SJCRH30 (cell line): Measurements from ENCODE around the gene GNG2. TPM values are rescaled to one million over a fixed set of nuclear protein-coding genes. Genes with fewer than 3 reads are reported as not detected.

Experiments used
- DNase-seq, 2 experiments: peaks; one replicate each; pipeline ENCODE4 v3.0.0-alpha.2; 2015 to 2020
- H3K27ac ChIP-seq: fragments of 250-450 bp; sonication (Bioruptor Pico); 2 replicates; pipeline ENCODE4 v1.5.1; 2020; ENCODE audit warnings: mild to moderate bottlenecking, moderate library complexity
- H3K27me3 ChIP-seq: fragments of 250-450 bp; sonication (Bioruptor Pico); 2 replicates; pipeline ENCODE4 v1.5.1; 2020; ENCODE audit warnings: mild to moderate bottlenecking, moderate library complexity
- H3K36me3 ChIP-seq: fragments of 250-450 bp; sonication (Bioruptor Pico); 2 replicates; pipeline ENCODE4 v1.5.1; 2020; ENCODE audit warnings: mild to moderate bottlenecking, moderate library complexity
- H3K4me1 ChIP-seq: fragments of 250-450 bp; sonication (Bioruptor Pico); 2 replicates; pipeline ENCODE4 v1.5.1; 2020; ENCODE audit warnings: mild to moderate bottlenecking, moderate library complexity
- H3K4me3 ChIP-seq: fragments of 250-450 bp; sonication (Bioruptor Pico); 2 replicates; pipeline ENCODE4 v1.5.1; 2020; ENCODE audit warnings: mild to moderate bottlenecking, moderate library complexity
- H3K9me3 ChIP-seq: fragments of 250-450 bp; sonication (Bioruptor Pico); replicated peaks from 2 replicates; pipeline ENCODE4 v1.5.1; 2020; ENCODE audit warnings: mild to moderate bottlenecking, moderate library complexity
- total RNA-seq: library from RNA; depleted of rRNA; stranded (reverse); fragments of >200 nt; shearing (Covaris generic); gene quantifications from 2 replicates; pipeline ENCODE4 v1.2.3, GENCODE V29; 2014

The GNG2 gene
- total RNA-seq, 1 experiment from 2014 or later = 0.43 TPM

GRCh38 chr14:51868405-51868804, 8.0 kb downstream of the GNG2 start:
- Histone ChIP-seq H3K4me3 (no peak overlapping the region), H3K27ac (no peak overlapping the region), H3K9me3 (no peaks in the 10 kb centered on the region), H3K27me3 (no peaks in the 10 kb centered on the region), H3K36me3 (no peaks in the 10 kb centered on the region), H3K4me1 (no peaks in the 10 kb centered on the region)
- DNase-seq = no peak

- DNase-seq = no peak
- Histone ChIP-seq H3K27me3 (no peaks in the 10 kb centered on the region), H3K9me3 (no peaks in the 10 kb centered on the region), H3K27ac (no peak overlapping the region), H3K4me1 (no peaks in the 10 kb centered on the region), H3K36me3 (no peaks in the 10 kb centered on the region), H3K4me3 (no peak overlapping the region)
Observed at GRCh38 chr14:51869411-51870100, 9.1 kb downstream of the GNG2 start.

DNA sequence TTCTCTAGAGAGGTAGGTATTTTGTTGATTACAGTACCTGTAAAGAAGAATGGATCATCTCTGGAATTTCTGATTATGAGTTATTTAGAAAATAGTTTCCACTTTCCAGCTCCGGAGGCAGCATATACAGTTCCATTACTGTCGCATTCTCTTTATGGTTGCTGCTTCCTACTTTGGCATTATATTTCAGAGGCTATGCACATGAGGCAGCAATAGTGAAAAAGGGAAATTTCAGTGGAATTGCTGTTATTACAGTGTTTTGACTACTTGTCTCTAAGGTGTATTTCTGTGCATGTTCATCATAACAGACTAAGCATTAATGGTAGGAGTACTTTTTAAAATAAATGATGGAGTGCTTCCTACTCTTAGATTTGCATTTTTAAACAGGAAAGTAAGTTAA, 10.2 kb downstream of the GNG2 start:
- H3K27ac ChIP-seq = no peak overlapping the region
- H3K4me1 ChIP-seq = no peaks in the 10 kb centered on the region
- H3K36me3 ChIP-seq = no peaks in the 10 kb centered on the region
- H3K9me3 ChIP-seq = no peaks in the 10 kb centered on the region
- DNase-seq = no peak
- H3K27me3 ChIP-seq = no peaks in the 10 kb centered on the region
- no peak overlapping the region for H3K4me3 ChIP-seq

GRCh38 chr14:51871846-51872245, 11.4 kb downstream of the GNG2 start:
- H3K27me3 ChIP-seq = no peaks in the 10 kb centered on the region
- DNase-seq = no peak
- no peaks in the 10 kb centered on the region for H3K4me1 ChIP-seq
- no peaks in the 10 kb centered on the region for H3K36me3 ChIP-seq
- H3K9me3 ChIP-seq = no peaks in the 10 kb centered on the region
- H3K27ac ChIP-seq = no peak overlapping the region
- H3K4me3 ChIP-seq = no peak overlapping the region

DNA sequence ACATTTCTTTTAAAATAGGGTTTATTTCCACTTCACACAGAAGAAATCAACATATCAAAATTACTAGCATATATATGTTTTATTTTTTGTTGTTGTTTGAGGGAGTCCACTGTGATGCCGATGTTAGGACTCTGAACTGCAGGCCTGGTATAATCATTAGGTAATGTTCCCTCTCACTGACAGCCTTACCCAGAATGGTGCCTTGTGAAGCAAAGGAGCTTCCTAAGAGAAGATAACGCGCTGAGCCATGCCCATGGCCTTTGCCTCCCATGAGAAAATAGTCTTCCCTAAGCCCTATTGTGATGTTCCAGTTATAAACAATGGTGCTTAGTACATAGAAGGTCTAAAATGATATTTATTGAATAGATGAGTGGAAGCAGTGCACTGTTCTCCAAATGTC, 12.0 kb downstream of the GNG2 start:
- Histone ChIP-seq H3K9me3 (no peaks in the 10 kb centered on the region), H3K27me3 (no peaks in the 10 kb centered on the region), H3K27ac (no peak overlapping the region), H3K4me1 (no peaks in the 10 kb centered on the region), H3K4me3 (no peak overlapping the region), H3K36me3 (no peaks in the 10 kb centered on the region)
- no peak for DNase-seq

- no peak for DNase-seq
Observed at GRCh38 chr14:51873221-51873893, 12.9 kb downstream of the GNG2 start.

DNA sequence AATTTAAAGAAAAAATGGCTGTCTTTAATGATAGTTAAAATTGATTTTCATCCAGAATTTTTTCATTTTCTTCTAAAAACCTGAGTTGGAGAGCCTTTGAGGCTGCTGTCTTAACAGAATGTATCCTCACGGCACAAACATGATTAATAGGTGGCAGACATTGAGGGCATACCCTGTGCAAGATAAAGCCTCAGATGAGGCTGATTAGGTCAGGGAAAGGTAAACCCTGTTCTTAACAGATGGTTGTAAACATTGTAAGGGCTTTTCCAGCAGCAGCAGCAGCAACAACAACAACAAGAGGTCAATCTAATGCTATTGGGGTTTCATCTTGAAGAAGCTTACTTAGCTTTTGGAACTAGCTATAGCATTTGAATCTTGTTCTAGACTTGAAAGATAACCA, 17.4 kb downstream of the GNG2 start:
- DNase-seq = no peak
- no peaks in the 10 kb centered on the region for H3K4me1 ChIP-seq
- H3K4me3 ChIP-seq = no peak overlapping the region
- no peak overlapping the region for H3K27ac ChIP-seq
- no peaks in the 10 kb centered on the region for H3K9me3 ChIP-seq
- H3K36me3 ChIP-seq = no peaks in the 10 kb centered on the region
- no peaks in the 10 kb centered on the region for H3K27me3 ChIP-seq

More at GRCh38 chr14:51873221-51873893, 12.9 kb downstream of the GNG2 start:
- no peak overlapping the region for H3K27ac ChIP-seq
- no peaks in the 10 kb centered on the region for H3K9me3 ChIP-seq
- no peak overlapping the region for H3K4me3 ChIP-seq
- no peaks in the 10 kb centered on the region for H3K27me3 ChIP-seq
- no peaks in the 10 kb centered on the region for H3K36me3 ChIP-seq
- H3K4me1 ChIP-seq = no peaks in the 10 kb centered on the region

GRCh38 chr14:51879170-51879569, 18.8 kb downstream of the GNG2 start:
- Histone ChIP-seq H3K36me3 (no peaks in the 10 kb centered on the region), H3K27ac (no peak overlapping the region), H3K4me3 (no peak overlapping the region), H3K9me3 (no peaks in the 10 kb centered on the region), H3K27me3 (no peaks in the 10 kb centered on the region), H3K4me1 (no peaks in the 10 kb centered on the region)
- DNase-seq = no peak

DNA sequence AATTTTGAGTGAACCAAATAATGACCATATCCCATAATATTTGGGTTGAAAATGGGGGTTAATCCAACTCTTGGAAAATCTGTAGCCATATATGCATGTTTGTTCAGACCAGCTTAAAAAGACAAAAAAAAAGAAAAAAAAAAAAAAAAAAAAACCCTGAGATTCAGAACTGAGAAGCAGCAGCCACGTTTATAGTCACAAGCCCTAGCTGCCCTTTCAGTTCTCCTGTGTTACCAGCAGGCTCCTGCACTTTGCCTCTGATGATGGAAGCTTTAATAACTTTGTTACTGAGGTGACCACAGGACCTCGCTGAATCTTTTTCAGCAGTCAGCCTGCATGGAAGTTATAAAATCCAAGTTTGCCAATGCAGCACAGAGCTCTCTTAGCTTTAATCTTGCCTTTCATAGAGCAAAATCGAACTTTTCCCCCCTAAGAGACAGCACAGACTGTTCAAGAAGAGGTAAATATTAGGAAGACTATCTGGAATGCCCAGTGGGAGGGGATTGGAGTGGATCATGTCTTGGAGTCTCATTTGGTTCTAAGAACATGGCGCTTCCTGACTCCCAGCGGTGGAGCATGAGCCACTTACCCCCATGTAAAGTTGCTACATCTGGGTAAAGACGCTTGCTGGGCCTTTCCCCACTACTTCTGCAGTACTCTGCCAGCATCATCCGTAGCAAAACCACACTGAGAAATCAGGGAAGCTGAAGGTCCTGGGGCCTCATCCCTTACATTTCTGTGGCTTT, 20.6 kb downstream of the GNG2 start:
- Histone ChIP-seq H3K36me3 (no peaks in the 10 kb centered on the region), H3K4me3 (no peak overlapping the region), H3K4me1 (no peaks in the 10 kb centered on the region; the same call in 1 of the 2 replicates), H3K9me3 (no peaks in the 10 kb centered on the region), H3K27me3 (no peaks in the 10 kb centered on the region), H3K27ac (no peak overlapping the region)
- no peak for DNase-seq

GRCh38 chr14:51881636-51882035, 21.2 kb downstream of the GNG2 start:
- Histone ChIP-seq H3K27me3 (no peaks in the 10 kb centered on the region), H3K9me3 (no peaks in the 10 kb centered on the region), H3K4me1 (no peaks in the 10 kb centered on the region; the same call in 1 of the 2 replicates), H3K36me3 (no peaks in the 10 kb centered on the region), H3K27ac (no peak overlapping the region), H3K4me3 (no peak overlapping the region)
- DNase-seq = no peak

DNA sequence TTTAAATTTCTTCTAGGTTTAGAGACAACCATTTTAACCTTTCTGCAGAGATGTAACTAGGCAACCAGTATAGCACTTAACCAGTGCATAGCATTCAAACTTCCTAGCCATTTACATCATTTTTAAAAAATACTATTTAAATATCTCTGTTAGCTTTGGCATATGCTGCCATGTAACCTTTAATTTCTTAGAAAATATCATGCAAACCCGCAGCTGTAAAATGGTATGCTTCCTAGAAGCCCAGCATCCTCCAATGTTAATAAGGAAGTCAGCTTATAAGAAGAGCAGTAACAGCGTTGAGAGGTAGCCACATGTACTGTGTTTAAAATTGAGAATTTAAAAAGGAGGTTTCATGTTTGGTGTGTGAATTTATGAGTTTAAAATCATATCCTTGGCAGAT, 22.8 kb downstream of the GNG2 start:
- DNase-seq = no peak
- Histone ChIP-seq H3K4me3 (no peak overlapping the region), H3K27ac (no peak overlapping the region), H3K4me1 (no peaks in the 10 kb centered on the region; the same call in 1 of the 2 replicates), H3K27me3 (no peaks in the 10 kb centered on the region), H3K9me3 (no peaks in the 10 kb centered on the region), H3K36me3 (no peaks in the 10 kb centered on the region)

- Histone ChIP-seq H3K27me3 (no peaks in the 10 kb centered on the region), H3K4me3 (no peak overlapping the region), H3K36me3 (no peaks in the 10 kb centered on the region), H3K9me3 (no peaks in the 10 kb centered on the region), H3K4me1 (no peaks in the 10 kb centered on the region; the same call in 1 of the 2 replicates), H3K27ac (no peak overlapping the region)
- peak; percentile 4 to 50 for DNase-seq
Observed at GRCh38 chr14:51884086-51884927, 23.9 kb downstream of the GNG2 start.

- no peaks in the 10 kb centered on the region for H3K9me3 ChIP-seq
- no peak for DNase-seq
- H3K27me3 ChIP-seq = no peaks in the 10 kb centered on the region
- H3K27ac ChIP-seq = no peak overlapping the region
- H3K4me1 ChIP-seq = no peaks in the 10 kb centered on the region
- H3K4me3 ChIP-seq = no peak overlapping the region
- H3K36me3 ChIP-seq = no peaks in the 10 kb centered on the region
Observed at GRCh38 chr14:51889851-51890250, 29.4 kb downstream of the GNG2 start.

GRCh38 chr14:51894250-51894649, 33.8 kb downstream of the GNG2 start:
- Histone ChIP-seq H3K27me3 (no peaks in the 10 kb centered on the region), H3K4me3 (no peak overlapping the region), H3K27ac (no peak overlapping the region), H3K4me1 (no peaks in the 10 kb centered on the region), H3K9me3 (no peaks in the 10 kb centered on the region), H3K36me3 (no peaks in the 10 kb centered on the region)
- DNase-seq = no peak
